Activated CD4-positive, alpha-beta T cell treated with anti-CD3 and anti-CD28 coated beads, Interleukin-2, Interleukin-4, amounts not matched to agents 100 ng/mL and 50 ng/mL, durations not matched to agents 16 hours and 8 hours (primary cell): ENCODE data around the gene TAF10.
A peak's percentile ranks its signal among the peaks of the same experiment; 100 is the strongest.

Experiments used
- DNase-seq: peaks from one replicate; pipeline ENCODE4 v3.0.0-alpha.2; 2020; ENCODE audit warnings: low spot score

TAF10 gene

DNA sequence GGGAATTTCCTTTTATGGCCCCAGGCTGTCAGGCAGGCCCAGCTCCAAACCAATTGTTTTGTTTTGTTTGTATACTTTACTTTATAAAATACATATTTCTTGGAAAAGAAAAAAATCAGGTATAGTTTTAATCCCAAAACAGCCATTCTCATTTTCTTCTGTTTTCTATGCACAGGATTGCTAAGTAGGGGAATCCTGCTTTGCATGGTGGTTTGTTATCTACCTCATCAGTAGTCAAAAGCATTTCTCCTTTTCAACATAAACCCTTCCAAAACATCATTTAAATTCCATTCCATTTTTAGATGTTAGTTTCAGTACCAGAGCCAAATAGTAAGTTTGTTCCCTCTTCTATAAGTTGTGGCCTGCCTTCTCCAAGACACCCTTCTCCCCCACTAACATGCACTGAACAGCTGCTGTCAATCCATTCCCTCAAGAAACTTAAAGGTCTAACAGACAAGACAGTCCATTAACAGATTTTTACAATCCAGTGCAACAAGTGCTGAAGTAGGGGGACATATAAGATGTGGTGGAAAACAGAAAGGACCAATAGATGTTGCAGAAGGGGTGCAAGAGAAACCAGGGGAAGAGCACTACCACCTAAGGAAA, 4.7 kb downstream of the TAF10 start:
- peak; percentile 25 for DNase-seq

DNA sequence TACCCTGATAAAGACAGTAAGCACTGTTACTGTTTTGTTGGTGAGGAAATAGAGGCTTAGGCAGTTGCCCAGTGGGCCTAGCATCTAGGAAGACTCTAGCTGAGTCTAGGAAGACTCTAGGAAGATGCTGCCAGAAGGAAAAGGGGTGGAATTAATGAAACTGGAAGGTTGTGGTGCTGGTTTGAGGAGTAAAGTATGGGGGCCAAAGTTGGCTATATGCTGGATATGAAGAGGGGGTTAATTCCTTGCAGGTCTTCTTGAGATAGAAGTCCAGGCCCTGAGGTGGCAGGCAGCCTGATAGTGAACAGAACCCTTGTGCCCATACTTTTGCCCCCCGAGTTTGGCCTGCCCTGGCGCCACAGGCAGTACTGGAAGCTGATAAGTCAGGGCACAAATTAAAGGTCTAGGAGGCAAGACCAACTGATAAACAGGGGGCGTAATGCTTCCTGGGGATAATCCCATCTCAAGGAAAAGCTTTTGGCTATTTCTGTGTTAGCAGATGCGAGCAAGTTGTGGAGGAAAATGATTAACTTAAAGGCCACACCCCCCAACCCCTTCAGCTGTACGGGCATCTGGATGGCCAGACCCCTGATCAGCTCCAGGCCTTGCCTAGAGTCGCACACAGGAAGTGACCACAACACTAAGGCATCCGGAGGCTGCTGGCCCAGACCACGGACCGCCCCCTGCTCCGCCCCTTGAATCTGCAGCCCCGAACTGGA, 5.4 kb downstream of the TAF10 start:
- peak; percentile 65 for DNase-seq

DNA sequence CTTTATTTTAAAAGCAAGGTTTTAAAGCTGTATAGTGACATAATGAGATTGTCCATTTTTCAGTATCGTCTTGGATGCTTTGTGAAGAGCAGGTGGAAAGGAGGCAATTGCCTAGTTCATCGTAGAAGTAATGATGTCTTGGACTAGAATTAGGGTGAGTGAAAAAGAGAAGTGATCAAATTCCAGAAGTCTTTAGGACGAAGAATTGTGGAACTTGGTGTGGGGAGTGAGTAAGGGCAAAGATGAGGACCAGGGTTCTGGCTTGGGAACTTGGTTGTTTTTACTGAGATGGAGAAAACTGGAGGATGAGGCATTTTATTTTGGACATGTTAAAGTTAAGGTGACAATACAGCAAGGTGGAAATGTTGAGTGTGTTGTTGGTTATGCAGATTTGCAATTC, 7.2 kb downstream of the TAF10 start:
- no peak for DNase-seq

DNA sequence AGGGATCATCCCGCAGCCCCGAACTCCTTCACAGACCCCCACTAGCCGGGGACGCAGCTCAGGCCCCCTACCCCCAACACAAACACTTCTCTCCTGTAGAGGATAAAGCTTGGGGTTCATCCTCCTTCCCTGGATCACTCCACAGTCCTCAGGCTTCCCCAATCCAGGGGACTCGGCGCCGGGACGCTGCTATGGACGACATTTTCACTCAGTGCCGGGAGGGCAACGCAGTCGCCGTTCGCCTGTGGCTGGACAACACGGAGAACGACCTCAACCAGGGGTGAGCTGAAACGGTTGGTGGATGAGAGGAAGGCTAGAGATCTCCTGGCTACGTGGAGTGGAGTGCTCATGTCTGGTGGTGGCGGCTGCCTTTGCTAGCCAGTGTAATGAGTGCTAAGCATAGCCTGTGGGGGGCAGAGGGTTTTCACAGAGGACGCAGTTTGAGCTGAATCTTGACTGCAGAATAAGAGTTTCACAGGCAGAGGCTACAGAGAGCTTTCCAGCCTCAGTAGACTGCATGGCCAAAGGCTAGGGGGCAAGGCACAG, 7.9 kb downstream of the TAF10 start:
- DNase-seq = peak; percentile 58

DNA sequence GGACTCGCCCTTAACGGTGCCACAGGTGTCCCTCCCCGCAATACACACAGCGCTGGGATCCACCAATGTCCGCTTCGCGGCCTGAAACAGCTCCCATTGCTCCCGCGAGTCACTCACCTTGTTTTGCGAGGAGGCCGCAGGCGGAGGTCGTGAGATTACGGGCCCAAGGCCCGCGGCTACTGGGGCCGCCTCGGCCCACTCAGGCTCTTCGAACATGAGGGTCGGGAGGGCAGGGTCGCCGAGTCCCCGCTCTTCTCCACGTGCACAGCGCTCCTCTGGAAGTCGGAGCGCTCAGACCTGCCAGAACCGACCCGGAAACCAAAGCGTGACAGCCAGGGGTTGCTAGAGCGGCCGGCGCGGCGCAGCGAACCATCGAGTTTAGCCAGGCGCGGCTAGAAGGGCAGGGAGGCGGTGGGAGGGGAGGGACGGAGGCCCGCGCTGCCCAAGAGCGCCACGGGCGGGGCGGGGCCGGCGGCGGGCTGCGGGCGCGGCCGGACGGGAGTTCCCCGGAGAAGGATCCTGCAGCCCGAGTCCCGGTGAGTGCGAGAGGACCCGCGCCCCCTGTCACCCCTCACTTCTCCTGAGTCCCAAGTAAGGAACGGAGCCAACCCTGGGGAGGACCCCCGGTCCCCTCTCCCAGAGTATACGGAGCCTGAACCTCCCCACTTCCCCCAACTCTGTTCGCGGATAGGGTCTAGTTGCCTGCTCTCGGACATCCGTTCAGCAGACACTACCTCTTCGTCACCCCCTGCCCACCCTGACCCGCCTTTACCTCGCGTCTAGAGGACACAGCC, 8.5 kb downstream of the TAF10 start, which contains the start of the genes ILK and RRP8:
TSS of gene ILK (plus strand) at position 488 of the 794 bp plus-strand sequence. CDS start 498 bp downstream, outside the sequence.
TSS of gene RRP8 (minus strand) at position 330 of the 794 bp plus-strand sequence. CDS start at position 216, 114 bp downstream.
- DNase-seq = peak; percentile 93

DNA sequence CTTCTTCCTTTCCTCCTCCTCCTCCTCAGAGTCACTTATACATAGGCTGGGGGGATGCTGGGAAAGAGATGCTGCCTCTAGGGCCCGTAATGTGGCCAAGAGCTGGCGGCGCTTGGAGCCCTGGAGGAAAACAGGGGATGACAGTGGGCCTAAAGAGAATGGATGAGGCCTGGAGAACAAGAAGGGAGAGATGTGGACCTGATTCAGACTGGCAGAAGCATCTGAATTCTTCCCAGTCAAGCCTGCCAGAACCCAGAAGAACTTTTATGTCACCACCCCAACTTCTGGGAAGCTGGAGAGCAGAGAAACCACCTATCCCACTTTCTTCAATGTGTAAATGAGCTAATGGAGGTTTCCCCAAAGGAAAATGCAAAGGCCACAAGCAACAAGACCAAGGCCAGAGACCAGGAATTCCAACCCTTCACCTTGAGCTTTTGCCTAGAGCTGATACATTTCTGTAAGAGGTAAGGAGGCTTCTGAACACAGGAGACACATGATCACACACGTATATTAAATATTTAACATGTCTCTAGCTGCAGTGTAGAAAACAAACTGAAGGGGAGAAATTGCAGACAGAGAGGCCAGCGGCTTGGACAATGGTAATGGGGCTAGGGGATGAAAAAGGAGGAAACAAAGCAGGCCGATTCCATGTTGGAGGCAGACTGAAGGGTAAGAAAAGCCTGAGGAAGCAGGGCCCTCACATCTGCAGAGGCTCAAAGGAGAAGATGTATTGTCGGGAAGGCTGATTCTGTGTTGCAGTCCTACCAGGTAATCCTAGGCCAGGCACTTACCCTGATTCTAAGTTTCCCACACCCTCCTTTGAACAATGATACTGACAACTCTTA, 9.7 kb downstream of the TAF10 start:
- DNase-seq = no peak

DNA sequence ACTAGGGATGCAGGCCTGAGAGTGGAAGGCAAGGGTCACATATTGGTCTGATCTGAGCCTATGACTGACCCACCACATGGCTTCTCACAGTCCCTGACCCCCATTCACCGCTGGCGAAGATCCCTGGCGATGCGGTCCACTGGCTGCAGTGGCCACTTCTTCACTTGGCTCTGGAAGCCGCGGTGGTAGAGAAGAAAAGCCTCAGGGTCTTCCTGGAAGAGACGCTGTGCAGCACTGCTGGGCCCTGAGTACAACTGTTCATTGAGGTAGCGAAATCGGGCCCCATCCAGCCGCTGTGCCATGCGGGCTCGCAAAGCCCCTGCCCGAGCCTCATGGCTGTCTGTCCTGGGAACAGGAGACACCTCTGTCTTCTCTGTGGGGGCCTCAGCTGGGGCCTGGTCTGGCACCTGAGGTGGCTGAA, 11.0 kb downstream of the TAF10 start:
- DNase-seq = no peak

DNA sequence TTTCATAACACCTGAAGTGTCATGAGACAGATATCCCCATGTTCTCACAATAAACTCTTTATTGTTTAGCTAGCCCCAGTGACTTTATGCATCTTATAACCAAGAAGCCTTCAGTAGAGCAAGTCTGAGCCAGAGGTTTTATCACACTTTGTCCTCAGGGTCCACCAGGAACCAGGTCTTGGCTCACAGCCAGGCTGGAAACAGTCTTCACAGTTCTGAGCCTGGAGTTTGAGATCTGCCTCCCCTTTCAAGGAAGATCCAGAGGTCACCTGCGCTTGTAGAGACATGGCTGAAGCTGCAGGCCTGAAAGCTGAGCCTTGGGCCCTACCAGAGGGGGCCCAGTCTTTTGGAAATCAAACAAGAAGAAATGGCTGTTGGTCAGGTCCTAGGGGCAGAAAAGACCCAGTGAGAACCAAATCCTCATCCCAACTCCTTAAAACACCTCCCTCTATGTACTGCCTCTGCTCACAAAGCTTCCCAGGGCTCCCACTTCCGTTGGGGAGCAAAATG, 12.1 kb downstream of the TAF10 start:
- no peak for DNase-seq

DNA sequence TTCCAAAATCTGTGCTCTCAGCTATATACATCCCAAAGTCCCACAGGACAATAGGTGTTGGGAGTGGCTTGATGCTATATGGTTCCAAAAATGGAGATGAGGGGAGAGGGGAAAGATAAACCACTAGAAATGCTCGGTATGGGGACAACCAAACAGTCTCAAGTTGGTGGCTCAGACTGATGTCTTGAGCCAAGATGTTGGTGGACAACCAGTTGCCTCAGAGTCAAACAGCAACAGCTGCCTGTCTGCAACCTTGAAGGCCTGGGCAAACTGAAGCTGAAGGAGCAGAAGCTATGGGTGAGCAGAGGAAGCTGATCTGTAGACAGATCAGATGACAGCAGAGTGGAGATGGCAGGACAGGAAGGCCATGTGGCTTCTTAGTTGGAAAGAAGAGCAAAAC, 12.6 kb downstream of the TAF10 start:
- no peak for DNase-seq

DNA sequence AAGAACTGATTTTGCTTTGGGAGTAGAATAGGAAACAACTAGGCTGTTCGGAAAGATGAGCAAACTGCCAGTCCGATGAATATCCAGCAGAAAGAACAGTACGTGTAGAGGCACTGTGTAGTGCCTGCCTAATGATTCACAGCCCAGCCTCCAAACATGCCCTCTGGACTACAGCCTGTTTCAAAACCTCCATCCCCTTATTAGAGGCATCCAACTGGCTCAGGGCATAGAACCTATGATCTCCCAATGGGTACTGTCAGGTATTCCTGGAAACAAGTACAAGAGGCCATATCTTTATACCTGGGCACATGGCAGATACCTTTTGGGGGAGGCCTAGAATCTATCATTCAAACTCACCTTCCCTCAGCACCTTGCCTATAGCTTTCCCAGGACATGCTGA, 13.5 kb downstream of the TAF10 start:
- DNase-seq = no peak

DNA sequence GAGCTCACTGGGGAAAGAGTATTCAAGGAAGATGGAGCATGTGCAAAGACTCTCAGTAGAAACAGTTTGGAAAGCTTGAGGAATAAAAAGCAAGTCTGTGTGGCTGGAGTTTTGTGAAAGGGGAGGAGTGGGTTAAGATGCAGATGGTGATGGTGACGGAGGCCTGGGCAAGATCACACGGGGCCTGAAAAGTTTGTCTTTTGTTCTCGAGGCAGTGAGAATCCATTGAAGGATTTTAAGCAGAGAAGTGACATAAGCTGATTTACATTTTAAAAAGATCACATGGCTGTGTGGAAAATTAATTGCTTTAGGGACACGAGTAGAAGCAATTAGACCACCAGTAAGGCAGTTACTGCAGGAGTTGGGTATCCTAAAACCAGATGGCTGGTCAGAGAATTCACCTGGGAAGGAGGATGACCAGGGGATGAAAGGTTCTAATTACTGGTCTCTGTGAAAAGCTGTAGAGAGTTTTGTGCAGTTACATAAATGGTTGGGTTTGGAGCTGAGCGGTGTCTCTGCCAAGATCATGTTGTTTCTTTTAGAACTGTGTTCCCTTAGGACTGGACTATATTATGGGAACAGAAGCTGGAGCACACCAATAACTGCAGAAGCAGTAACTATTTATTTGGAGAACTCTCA, 15.7 kb downstream of the TAF10 start:
- no peak for DNase-seq

DNA sequence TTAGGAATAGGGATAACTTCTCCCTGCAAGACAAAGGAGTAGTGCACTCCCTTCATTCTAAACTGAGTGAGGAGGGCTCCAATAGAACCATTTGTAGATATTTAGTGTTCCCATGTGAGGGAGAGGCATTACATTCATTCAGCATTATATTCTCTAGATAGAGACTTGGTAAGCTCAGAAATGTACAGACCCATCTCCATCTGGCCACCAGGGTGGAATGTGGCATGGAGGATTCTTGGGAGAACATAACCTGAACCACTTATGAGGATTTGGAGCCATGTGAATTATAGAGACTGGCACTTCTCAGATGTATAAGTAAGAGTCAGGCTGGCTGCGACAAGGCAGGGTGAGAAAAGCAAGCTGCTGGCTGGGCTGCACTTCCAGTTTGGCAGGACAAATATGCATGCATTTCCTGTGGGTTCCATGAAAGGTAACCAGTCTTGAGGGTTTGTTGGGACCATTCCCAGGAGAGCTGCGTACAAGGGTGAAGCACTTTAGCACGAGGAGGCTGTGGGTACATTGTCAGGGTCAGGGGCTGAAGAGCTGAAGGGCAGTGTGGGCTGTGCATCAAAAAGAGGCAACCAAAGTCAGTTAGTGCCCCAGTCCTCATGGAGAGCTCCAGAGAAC, 17.8 kb downstream of the TAF10 start:
- DNase-seq = no peak

DNA sequence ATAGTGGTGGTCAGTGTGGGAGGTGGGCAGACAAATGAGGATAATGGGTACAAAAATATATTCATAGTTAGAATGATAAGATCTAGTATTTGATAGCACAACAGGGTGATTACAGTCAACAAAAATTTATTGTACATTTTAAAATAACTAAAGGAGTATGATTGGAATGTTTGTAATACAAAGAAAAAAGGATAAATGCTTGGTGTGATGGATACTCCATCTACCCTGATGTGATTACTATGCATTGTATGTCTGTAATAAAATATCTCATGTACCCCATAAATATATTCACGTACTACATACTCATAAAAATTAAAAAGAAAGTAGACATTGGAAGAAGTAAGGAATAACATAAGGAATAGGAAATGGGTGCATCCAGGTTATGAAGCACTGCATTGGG, 24.0 kb downstream of the TAF10 start:
- no peak for DNase-seq

DNA sequence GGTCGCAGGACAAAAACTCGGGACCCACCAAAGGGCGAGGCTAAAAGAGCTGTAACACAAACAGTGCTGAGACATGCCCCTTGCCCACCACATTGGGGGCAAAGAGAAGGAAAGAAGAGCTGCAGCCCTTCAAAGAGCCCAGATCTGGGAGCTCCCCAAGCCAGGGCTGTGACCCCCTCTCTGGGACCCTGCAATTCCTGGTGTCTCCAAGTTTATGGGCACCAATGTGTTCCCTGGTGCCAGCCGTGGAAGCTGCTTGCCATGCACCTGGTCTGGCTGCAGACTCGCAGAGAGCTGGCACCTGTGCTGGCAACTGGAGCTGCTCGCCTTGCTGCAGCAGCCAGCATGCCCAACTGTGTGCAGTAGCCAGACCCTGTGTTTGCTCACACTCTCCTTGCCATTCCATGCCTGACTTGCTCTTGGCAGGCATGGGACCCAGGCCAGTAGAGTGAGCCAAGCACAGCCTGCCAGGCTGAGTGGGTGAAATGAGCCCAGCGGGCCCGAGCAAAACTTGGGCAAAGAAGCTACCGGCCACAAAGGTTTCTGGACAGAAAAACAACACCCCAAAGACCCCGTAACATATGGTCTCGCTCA, 24.6 kb downstream of the TAF10 start:
- DNase-seq = no peak

DNA sequence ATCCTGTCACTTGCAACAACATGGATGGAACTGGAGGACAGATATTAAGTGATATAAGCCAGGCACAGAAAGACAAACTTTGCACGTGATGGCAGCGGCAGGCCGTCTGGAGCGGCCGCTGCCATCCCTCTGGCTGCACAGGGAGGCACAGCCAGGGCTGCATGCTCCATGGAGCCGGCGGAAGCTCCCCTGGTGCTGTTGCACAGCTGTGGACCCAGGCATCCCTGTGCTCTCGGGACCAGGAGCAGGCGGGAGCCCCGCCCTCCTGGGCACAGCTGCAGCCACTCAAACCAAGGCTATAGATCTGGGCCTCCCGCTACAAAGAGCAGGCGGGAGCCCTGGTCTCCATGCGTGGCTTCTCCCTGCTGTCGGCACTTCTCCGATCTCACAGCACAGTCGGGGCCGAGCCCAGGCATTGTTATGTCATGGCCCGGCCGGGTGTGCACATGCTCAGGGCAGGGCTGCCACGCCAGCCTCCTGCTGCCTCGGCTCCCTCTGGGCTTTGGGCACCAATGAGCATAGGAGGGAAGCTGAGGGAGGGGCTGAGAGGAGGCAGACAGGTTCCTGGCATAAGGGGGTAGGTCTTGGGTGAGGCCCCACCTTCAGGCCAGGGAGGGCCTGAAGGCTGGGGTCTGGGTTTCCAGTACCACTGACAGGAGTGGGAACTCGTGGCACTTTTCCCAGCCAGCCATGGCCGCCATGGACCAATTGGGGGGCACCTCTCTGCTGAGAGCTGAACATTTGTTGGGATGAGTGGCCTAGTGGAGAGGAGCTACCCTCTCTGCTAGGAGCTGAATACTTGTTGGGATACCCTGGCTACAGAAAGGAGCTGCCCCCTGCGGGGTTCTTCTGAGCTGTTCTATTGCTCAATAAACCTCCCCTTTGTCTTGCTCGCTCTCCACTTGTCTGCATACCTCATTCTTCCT, 25.3 kb downstream of the TAF10 start:
- DNase-seq = no peak

DNA sequence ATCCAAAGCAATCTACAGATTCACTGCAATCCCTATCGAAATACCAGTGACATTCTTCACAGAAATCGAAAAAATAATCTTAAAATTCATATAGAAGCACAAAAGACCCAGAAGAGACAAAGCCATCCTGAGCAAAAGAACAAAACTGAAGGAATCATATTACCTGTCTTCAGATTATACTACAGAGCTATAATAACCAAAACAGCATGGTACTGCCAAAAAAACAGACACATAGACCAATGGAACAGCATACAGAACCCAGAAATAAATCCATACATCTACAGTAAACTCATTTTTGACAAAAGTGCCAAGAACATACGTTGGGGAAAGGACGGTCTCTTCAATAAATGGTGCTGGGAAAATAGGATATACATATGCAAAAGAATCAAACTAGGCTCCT, 27.5 kb downstream of the TAF10 start:
- DNase-seq = no peak

DNA sequence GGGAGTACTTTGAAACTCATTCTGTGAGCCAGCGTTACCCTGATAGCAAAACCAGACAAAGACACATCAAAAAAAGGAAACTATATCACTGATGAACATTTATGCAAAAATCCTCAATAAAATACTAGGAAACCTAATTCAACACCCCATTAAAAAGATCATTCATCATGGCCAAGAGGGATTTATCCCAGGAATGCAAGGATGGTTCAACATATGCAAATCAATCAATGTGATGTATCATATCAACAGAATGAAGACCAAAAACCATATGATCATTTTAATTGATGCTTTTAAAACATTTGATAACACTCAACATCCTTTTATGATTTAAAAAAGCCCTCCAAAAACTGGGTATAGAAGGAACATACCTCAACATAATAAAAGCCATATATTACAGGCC, 28.4 kb downstream of the TAF10 start:
- no peak for DNase-seq

DNA sequence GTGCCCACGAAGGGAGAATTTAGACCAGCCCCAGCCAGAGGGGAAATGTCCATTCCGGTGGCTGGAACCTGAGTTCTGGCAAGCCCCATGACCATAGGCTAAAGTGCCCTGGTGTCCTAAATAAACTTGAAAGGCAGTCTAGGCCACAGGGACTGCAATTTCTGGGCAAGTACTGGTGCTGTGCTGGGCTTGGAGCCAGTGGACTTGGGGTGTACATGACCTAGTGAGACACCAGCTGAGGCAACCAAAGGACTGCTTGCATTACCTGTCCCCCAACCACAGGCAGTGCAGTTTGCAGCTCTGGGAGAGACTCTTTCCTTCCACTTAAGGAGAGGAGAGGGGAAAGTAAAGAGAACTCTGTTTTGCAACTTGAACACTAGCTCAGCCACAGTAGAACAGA, 32.3 kb downstream of the TAF10 start:
- DNase-seq = no peak

DNA sequence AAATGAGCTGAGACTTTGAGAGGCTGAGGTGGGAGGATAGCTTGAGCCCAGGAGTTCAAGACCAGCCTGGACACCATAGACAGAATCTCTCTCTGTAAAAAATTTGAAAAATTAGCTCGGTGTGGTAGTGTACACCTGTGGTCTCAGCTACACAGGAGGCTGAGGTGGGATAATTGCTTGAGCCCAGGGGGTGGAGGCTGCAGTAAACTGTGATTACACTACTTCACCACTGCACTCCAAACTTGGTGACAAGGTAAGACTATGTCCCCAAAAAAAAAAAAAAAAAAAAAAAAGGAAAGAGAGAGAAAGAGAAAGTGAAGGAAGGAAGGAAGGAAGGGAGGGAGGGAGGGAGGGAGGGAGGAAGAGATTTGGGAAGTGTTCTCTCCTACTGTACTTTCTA, 33.9 kb downstream of the TAF10 start:
- no peak for DNase-seq
